Hepatic stellate cell (primary cell): ENCODE data around the gene SLC25A51.
"Not testable (repeated sequence)": the region's sequence is repeated elsewhere in the genome, so short reads cannot be mapped to it uniquely, and the experiment has no call there.

Experiments used
- DNase-seq: peaks from one replicate; pipeline ENCODE4 v3.0.0; 2011; ENCODE audit warnings: low spot score

Gene SLC25A51

GRCh38 chr9:37905131-37905505, 1.2 kb upstream of the SLC25A51 start:
- DNase-seq, result no peak

- no peak for DNase-seq
These were observed 661 bp upstream of the SLC25A51 start for GRCh38 chr9:37904445-37905130.

- DNase-seq, result peak; percentile 43
These were observed 906 bp downstream of the SLC25A51 start for GRCh38 chr9:37902796-37903646.

- no peak for DNase-seq
These were observed 1.8 kb downstream of the SLC25A51 start for GRCh38 chr9:37902131-37902530.

GRCh38 chr9:37899041-37899440, 4.9 kb downstream of the SLC25A51 start:
- peak; percentile 59 for DNase-seq

GRCh38 chr9:37897665-37898064, 6.3 kb downstream of the SLC25A51 start:
- no peak for DNase-seq

DNA sequence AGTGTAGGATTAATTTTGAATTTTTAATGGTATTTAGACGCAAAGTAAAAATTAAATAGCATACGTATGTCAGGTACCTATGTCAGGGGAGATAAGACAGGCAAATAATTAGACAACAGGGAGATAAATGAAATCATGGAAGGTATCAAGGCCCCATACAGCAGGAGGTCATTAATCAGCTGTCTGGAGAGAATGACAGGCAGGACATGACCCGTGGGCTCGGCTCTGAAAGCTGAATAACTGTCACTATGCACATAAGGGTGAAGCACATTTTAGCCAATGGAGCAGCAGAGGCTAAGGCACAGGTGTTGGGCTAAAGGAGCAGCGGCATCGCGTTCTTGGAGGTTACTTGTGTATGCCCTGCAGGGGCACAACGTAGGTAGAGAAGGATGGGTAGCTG, 11.9 kb downstream of the SLC25A51 start:
- DNase-seq, result no peak

DNA sequence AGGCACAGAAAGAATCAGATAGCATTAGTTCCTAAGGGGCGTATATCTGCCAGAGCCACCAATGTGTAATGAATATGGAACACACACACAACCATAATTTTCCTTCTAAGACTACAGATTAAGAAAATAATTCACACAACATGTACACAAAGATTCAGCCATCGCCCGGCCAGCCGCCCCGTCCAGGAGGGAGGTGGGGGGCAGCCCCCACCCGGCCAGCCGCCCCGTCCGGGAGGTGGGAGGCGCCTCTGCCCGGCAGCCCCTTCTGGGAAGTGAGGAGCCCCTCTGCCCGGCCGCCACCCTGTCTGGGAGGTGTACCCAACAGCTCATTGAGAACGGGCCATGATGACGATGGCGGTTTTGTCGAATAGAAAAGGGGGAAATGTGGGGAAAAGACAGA, 12.9 kb downstream of the SLC25A51 start:
- not testable (repeated sequence) for DNase-seq

DNA sequence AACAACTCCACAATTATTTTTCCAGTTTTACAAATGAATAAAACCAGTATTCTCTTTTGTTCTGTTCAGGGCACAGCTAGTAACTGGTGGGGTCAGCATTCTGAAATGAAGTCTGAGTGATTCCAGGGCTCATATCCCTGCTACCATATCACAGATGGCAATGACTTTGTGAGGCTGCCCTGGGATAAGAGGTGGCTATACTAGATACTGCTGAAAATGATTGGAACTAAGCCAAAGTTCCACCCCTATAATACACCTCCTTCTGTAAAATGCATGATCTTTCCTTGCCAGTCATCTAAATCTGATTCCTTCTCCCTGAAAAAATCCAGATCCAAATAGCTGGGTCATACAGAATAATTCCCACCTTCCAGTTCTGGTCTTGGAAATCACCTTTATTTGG, 14.4 kb downstream of the SLC25A51 start:
- DNase-seq, result no peak

GRCh38 chr9:37887977-37888583, 15.8 kb downstream of the SLC25A51 start:
- DNase-seq, result not testable (repeated sequence)

GRCh38 chr9:37880916-37881479, 22.9 kb downstream of the SLC25A51 start:
- no peak for DNase-seq

GRCh38 chr9:37876376-37876775, 27.6 kb downstream of the SLC25A51 start:
- DNase-seq, result no peak

- DNase-seq, result no peak
These were observed 30.0 kb downstream of the SLC25A51 start for GRCh38 chr9:37873955-37874354.

- no peak for DNase-seq
These were observed 33.1 kb downstream of the SLC25A51 start for GRCh38 chr9:37870799-37871176.

DNA sequence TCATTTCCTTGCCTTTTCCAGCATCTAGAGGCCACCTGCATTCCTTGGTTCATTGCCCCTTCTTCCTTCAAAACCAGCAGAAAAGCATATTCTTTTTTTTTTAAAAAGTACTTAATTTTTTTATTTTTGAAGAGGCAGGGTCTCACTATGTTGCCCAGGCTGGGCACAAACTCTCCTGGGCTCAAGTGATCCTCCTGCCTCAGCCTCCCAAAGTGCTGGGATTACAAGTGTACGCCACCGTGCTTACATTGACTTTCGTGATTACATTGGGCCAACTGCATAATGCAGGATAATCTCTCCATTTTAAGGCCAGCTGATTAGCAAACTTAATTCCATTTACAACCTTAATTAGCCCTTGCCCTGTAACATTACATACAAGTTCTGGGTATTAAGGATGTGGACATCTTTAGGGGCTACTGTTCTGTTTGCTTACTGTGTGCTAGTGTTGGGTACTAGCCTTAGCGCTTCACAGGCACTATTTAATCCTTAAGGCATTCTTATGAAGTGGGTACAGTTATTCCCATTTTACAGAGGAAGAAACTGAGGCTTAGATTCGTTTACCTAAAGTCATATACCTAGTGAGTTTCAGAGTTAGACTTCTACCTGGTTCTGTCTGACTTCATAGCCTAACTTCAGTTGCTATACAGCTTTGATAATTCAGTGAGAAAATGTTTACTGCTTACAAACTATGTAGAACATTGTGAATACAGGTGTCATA, 33.7 kb downstream of the SLC25A51 start:
- no peak for DNase-seq

- no peak for DNase-seq
These were observed 41.4 kb downstream of the SLC25A51 start for GRCh38 chr9:37862530-37862929.

DNA sequence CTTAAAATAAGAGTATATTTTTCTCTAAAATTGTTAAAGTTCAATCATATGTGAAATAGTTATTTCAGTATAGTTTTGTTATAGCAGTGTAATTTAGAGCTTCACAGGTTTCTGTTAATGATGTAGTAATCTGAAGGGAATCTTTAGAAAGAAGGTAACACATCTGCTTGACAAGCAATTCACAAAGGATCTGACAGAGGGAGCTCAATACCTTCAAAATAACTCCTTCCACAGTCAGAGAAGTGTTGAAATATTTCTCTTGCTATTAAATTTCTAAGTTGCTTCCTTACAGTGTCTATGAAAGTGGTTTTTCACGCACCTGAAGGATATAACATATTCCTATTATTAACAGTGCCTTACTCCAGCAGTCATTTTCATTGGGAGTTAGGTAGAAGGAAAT, 44.9 kb downstream of the SLC25A51 start:
- peak; percentile 5 for DNase-seq

- DNase-seq, result no peak
These were observed 47.4 kb downstream of the SLC25A51 start for GRCh38 chr9:37856551-37856950.

DNA sequence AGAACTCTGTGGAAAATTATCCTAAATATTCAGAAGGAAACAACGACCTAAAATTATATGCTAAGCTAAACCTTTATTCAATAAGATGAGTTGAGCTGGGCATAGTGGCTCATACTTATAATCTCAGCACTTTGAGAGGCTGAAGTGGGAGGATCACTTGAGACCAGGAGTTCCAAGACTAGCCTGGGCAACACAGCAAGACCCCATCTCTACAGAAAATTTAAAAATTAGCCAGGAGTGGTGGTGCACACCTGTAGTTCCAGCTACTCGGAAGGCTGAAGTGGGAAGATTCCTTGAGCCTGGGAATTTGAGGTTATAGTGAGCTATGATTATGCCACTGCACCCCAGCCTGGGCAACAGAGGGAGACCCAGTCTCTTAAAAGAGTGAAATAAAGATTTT, 51.7 kb downstream of the SLC25A51 start:
- DNase-seq, result no peak

- DNase-seq, result peak; percentile 16
These were observed 63.2 kb downstream of the SLC25A51 start for GRCh38 chr9:37840560-37841194.
